HG03139 (cell line): ENCODE data around the gene ADAM10.
A peak's percentile ranks its signal among the peaks of the same experiment; 100 is the strongest.

Source experiments
- ATAC-seq: cut with Tn5 transposase; IDR thresholded peaks from one replicate; pipeline ENCODE4 v1.9.1; 2021; ENCODE audit not compliant: unreplicated experiment

The ADAM10 gene

GRCh38 chr15:58716027-58716426 is 33.5 kb downstream of the ADAM10 start:
- no peak for ATAC-seq

DNA sequence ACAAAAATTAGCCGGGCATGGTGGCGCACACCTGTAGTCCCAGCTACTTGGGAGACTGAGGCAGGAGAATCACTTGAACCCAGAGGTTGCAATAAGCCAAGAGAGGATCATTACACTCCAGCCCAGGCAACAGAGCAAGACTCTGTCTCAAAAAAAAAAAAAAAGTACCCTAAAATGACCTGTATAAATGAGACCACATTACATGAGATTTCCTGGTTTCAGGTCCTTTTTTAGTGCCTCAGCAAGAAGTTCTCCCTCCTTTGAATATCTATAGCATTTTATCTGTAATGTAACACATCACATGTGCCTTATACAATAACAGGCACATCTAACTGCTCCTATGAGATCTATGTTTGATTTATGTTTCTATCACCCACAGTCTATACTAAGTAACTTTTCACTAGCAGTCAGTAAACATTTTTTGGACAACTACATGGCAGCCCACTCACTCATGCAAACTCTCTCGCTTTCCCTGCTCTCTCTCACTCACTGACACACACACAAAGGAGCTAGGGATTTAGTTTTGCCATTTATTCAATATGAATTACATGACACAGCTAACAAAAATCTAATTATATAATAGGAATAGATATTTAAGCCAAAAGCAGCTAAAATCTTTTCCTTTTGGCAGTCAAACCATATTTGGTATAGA is 34.1 kb downstream of the ADAM10 start:
- ATAC-seq: no peak

DNA sequence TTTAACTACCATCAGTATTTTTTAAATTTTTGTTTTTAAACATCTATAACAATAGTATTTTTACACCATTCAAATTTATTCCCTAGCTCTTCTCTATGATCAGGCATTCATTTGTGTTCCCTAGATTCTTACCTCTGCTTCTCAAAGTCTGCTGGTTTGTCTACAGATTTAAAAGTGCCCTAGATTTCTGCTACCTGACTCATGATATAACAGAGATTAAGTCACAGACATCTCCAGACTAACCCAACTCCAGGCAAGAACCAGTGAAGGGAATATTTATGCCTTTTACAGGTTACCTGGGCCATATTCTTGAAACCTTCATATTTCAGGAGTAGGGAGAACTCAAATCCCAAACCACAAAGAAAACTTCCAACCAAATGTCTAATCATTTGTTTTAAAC is 38.8 kb downstream of the ADAM10 start:
- no peak for ATAC-seq

DNA sequence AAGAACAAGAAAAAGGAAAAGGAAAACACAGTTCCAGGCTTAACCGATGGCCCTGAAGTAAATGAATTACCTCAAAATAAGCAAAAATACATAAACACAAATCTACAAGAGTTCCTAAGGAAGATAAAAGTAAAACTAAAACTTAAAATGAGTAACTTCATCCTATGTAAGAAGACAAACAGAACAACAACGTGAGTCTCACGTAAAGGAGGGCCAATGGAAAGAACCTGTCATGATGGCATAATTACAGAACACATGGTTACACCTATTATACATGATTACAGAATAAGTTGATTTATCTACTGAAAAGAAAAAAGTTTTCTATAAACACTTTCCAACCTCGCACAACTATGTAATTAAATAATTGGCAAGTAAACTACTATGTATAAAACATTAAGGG is 42.1 kb downstream of the ADAM10 start:
- ATAC-seq: no peak

DNA sequence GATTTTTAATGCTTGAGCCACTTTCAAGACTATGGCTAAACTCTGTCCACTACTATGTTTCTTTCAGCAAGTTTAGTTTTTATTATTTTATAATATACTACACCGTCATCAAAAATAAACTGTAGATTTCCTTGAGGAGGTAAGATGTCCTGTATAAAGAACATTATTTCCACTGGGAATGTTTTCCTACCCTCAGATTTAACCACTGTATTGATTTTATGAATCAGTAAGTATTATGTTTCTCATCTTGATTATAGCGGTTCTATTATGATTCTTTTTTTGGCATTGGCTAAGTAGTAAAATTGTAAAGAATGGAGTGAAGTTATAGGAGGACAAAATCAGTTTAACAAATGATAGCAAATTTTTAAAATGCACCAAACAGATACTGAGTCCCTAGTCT is 44.4 kb downstream of the ADAM10 start:
- no peak for ATAC-seq

GRCh38 chr15:58704155-58704865 is 45.2 kb downstream of the ADAM10 start:
- ATAC-seq: no peak

GRCh38 chr15:58703610-58704009 is 45.9 kb downstream of the ADAM10 start:
- no peak for ATAC-seq

GRCh38 chr15:58702233-58702632 is 47.3 kb downstream of the ADAM10 start:
- no peak for ATAC-seq

DNA sequence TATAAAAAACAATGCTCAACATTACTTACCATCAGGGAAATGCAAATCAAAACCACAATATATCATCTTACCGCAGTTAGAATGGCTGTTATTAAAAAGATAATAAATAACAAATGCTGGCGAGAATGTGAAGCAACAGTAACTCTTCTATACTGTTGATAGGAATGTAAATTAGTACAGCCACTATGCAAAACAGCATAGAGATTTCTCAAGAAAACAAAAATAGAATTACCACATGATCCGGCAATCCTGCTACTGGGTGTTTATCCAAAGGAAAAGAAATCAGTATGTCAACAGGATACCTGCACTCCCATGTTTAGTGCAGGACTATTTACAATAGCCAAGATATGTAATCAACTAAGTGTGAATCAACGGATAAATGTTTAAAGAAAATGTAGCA is 48.1 kb downstream of the ADAM10 start:
- ATAC-seq: no peak

GRCh38 chr15:58699769-58700168 is 49.7 kb downstream of the ADAM10 start:
- no peak for ATAC-seq

- ATAC-seq: no peak
Measured at GRCh38 chr15:58698887-58699641, 50.4 kb downstream of the ADAM10 start.

GRCh38 chr15:58697220-58697619 is 52.3 kb downstream of the ADAM10 start:
- ATAC-seq: no peak

DNA sequence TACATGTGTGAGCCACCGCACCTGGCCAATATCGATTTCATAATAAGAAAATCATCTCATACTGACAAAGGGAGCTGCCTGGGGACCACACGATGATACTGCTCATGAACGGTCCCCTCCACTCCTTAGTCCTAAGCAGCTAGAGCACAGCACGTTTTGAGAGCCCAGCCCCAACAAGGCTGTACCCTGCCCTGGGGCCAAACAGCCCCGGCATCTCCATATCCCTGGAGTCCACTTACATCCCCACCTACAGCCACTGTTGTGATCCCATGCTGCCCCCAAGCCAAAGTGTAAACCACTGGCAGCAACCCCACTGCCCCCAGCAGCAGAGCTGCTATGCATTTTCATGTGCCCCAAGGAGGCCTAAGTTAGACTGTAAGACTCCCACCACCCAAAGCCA is 52.8 kb downstream of the ADAM10 start:
- no peak for ATAC-seq

DNA sequence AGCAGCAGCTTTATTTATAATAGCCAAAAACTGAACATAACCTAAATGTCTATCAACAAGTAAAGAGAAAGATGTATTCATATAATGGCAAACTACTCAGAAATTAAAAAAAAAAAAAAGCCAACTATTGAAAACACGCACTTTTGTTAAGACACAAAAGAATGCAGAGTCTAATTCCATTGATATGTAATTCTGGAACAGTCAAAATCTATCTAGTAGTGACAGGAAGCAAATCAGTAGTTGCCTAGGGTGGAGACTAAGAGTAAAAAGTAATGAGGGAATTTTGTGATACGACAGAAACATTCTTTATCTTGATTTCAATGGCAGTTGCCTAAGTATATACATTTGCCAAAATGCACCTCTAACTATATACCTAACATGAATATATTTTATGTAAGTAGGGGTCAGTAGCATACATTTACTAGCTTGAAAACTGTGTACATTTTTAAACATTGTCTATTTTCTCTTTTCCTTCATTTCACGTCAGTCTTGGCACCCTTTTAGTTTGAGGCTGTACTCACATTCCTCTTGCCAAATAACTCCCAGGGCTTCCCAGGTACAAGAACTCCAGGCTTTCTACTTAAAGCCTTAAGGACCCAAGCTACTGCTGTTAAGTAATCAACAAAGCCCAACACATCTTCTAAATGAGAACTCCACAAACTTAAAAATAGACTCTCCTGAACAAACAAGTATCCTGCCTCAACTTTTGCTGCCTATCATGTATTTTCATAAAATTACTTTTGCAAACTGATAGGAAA is 54.7 kb downstream of the ADAM10 start:
- ATAC-seq: no peak

GRCh38 chr15:58690703-58691102 is 58.8 kb downstream of the ADAM10 start:
- peak; percentile 65 for ATAC-seq

DNA sequence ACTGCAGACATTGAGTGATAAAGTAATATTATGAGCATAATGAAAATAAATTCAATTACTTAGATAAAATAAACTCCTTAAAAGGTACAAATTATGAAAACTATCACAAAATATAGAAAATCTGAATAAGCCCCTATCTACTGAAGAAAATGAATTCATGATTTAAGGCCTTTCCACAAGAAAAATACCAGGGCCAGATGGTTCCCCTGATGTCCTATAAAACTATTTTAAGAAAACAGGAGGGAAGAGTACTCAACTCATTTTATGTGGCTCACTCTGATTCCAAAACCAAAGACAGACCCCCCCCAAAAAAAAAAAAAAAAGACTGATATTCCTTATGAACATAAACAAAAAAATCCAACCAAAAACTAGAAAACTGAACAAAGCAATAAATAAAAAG is 59.9 kb downstream of the ADAM10 start:
- ATAC-seq: no peak

DNA sequence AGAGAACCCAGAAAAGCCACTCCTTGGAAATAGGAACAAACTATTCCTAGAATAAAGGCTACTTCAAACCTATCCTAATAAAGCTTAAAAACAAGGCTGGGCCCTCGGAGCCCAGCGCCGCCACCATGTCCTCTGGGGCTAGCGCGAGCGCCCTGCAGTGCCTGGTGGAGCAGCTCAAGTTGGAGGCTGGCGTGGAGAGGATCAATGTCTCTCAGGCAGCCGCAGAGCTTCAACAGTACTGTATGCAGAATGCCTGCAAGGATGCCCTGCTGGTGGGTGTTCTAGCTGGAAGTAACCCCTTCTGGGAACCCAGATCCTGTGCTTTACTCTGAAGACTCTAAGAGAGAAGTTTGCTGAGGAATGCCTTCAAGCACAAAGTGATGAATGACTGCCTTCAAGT is 63.2 kb downstream of the ADAM10 start:
- no peak for ATAC-seq

DNA sequence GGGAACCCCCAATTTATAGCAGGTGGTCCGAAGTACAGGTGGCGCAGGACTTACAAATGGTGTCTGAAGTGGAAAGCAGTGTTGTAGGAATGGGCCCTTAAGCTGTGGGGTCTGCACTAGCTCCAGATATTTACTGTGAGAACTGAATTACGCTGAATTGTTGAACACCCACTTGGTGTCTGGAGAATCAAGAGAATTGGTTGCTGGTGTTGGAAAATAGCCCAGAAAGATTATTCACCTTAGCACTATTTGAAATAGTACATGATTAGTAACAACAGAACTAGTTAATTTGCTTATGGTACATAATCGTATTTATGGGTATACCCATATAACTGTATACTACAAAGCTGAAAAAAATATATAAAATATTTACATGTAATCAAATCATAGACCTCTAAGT is 64.8 kb downstream of the ADAM10 start:
- ATAC-seq: no peak

DNA sequence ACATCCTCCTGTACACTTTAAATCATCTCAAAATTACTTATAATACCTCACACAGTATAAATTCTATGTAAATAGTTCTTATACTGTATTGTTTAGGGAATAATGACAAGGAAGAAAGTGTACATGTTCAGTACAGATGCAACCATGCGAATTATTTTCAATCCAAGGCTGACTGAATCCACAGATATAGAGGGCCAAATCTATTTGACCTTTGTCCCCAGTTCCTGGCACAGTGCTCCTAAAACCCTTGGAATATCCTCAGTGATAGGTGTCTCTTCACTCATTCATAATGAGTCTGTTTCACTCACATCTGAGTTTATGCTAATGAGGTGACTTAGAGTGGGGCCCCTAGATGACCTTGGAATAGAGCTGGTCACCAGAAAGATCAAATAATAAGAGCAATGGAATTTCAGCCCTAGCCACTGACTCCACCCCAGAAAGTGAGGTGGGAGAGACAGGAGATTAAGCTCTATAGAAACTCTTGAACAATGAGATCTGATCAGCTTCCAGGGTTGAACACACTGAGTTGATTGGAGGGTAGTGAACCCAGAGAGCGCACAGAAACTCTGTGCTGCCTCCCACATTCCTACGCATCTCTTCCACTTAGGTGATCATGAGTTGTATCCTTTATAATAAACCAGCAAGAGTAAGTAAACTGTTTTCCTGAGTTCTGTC is 65.3 kb downstream of the ADAM10 start:
- ATAC-seq: no peak

- ATAC-seq: no peak
Measured at GRCh38 chr15:58682234-58682633, 67.3 kb downstream of the ADAM10 start.

DNA sequence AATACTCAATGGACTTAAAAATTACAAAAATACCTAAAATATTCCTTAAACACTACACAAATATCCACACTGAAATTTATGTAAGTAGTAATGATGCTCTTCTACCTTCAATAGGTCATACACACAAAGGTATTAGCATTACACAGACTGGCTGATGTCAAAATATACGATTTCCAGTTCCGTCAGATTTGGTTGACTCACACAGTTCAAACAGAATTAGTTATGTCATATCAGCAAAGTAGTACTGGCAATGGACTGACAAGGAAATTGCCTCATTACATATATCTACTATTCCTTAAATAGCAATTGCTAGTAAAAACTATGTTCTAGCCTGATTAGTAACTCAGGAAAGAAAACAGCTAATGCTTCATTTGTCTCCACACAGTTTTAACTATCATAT is 70.8 kb downstream of the ADAM10 start:
- ATAC-seq: no peak
